OCI-LY3 (cell line): ENCODE measurements around the gene C14orf39.

ENCODE experiments used
- H2AFZ ChIP-seq: fragments of 200-600, 300-600 bp; shearing (Covaris generic); 2 replicates; pipeline ENCODE4 v1.6.0; 2014; ENCODE audit warnings: antibody characterized with exemption, low read depth, low read length
- H3K27ac ChIP-seq: fragments of 200-600, 300-600 bp; sonication (generic); 2 replicates; pipeline ENCODE4 v1.5.1; 2014; ENCODE audit warnings: mild to moderate bottlenecking, low read length, moderate library complexity, mixed read lengths
- H3K27me3 ChIP-seq: fragments of 200-600, 300-600 bp; sonication (generic); 2 replicates; pipeline ENCODE4 v1.6.1; 2014; ENCODE audit warnings: low read depth, low read length, mixed read lengths
- H3K36me3 ChIP-seq: fragments of 200-600, 300-600 bp; sonication (generic); replicated peaks from 2 replicates; pipeline ENCODE3; 2014; ENCODE audit warnings: low read depth, low read length, mixed read lengths
- H3K4me1 ChIP-seq: fragments of 300-600, 200-600 bp; sonication (generic); 2 replicates; pipeline ENCODE4 v1.6.1; 2014; ENCODE audit warnings: low read length, mixed read lengths
- H3K4me2 ChIP-seq: fragments of 200-600, 300-600 bp; sonication (generic); 2 replicates; pipeline ENCODE4 v1.6.1; 2014; ENCODE audit warnings: low read length, mixed read lengths
- H3K4me3 ChIP-seq: fragments of 300-600, 200-600 bp; sonication (generic); 2 replicates; pipeline ENCODE4 v1.5.1; 2014; ENCODE audit warnings: antibody characterized with exemption, mild to moderate bottlenecking, low read length, moderate library complexity
- H3K79me2 ChIP-seq: fragments of 300-600, 200-600 bp; shearing (Covaris generic); 2 replicates; pipeline ENCODE4 v1.6.1; 2014; ENCODE audit warnings: mild to moderate bottlenecking, low read length, mixed read lengths
- H3K9ac ChIP-seq: fragments of 300-600, 200-600 bp; shearing (Covaris generic); 2 replicates; pipeline ENCODE4 v1.6.0; 2014; ENCODE audit warnings: mild to moderate bottlenecking, low read length, moderate library complexity
- H3K9me3 ChIP-seq: fragments of 200-600, 300-600 bp; shearing (Covaris generic); 2 replicates; pipeline ENCODE4 v1.6.1; 2014; ENCODE audit warnings: low read length, mixed read lengths; ENCODE audit not compliant: insufficient read depth
- H4K20me1 ChIP-seq: fragments of 200-600, 300-600 bp; sonication (generic); 2 replicates; pipeline ENCODE4 v1.6.1; 2016; ENCODE audit warnings: low read length, mixed read lengths; ENCODE audit not compliant: insufficient read depth
- CTCF ChIP-seq: fragments of 200-600, 300-600 bp; sonication (generic); IDR thresholded peaks from 2 replicates; pipeline ENCODE4 v1.5.1; 2014; ENCODE audit warnings: antibody characterized with exemption, low read length, low read depth
- EZH2phosphoT487 ChIP-seq: fragments of 200-600 bp; shearing (Covaris generic); IDR thresholded peaks from 2 replicates; pipeline ENCODE4 v1.6.1; 2018; ENCODE audit warnings: antibody characterized with exemption, mixed run types, low read depth

Gene C14orf39

GRCh38 chr14:60506010-60506409 lies 20.1 kb upstream of the C14orf39 start:
- Histone ChIP-seq H3K36me3 (no peaks in the 10 kb centered on the region), H3K79me2 (no peaks in the 10 kb centered on the region), H3K9me3 (no peaks in the 10 kb centered on the region), H3K27me3 (peaks cover 17% of the 10 kb centered on the region), H3K4me1 (no peaks in the 10 kb centered on the region), H3K4me3 (no peak overlapping the region), H3K4me2 (no peak overlapping the region), H4K20me1 (no peaks in the 10 kb centered on the region), H3K27ac (no peak overlapping the region), H2AFZ (no peak overlapping the region), H3K9ac (no peak overlapping the region)
- TF ChIP-seq EZH2phosphoT487 (no peak), CTCF (no peak)

- H3K27me3 ChIP-seq, result peaks cover 17% of the 10 kb centered on the region
Measured at GRCh38 chr14:60505448-60505847, 19.6 kb upstream of the C14orf39 start.

GRCh38 chr14:60502541-60502940 lies 16.7 kb upstream of the C14orf39 start:
- H3K4me1 ChIP-seq, result no peaks in the 10 kb centered on the region
- no peaks in the 10 kb centered on the region for H3K79me2 ChIP-seq
- no peak overlapping the region for H3K4me2 ChIP-seq
- H3K36me3 ChIP-seq, result no peaks in the 10 kb centered on the region
- no peaks in the 10 kb centered on the region for H4K20me1 ChIP-seq
- no peaks in the 10 kb centered on the region for H3K9me3 ChIP-seq
- no peak overlapping the region for H3K9ac ChIP-seq
- no peak overlapping the region for H2AFZ ChIP-seq
- no peak overlapping the region for H3K27ac ChIP-seq
- no peak overlapping the region for H3K4me3 ChIP-seq
- peaks cover 17% of the 10 kb centered on the region for H3K27me3 ChIP-seq
- TF ChIP-seq CTCF (no peak), EZH2phosphoT487 (no peak)

More at GRCh38 chr14:60505448-60505847, 19.6 kb upstream of the C14orf39 start:
- TF ChIP-seq CTCF, result no peak
- Histone ChIP-seq H3K9me3 (no peaks in the 10 kb centered on the region), H3K9ac (no peak overlapping the region), H3K4me3 (no peak overlapping the region), H3K4me2 (no peak overlapping the region), H3K4me1 (no peaks in the 10 kb centered on the region), H4K20me1 (no peaks in the 10 kb centered on the region), H3K79me2 (no peaks in the 10 kb centered on the region), H3K36me3 (no peaks in the 10 kb centered on the region), H2AFZ (no peak overlapping the region), H3K27ac (no peak overlapping the region)

GRCh38 chr14:60495946-60496345 lies 10.1 kb upstream of the C14orf39 start:
- no peaks in the 10 kb centered on the region for H3K79me2 ChIP-seq
- H2AFZ ChIP-seq, result no peak overlapping the region
- H3K36me3 ChIP-seq, result no peaks in the 10 kb centered on the region
- TF ChIP-seq CTCF (no peak), EZH2phosphoT487 (no peak)
- no peak overlapping the region for H3K4me2 ChIP-seq
- no peak overlapping the region for H3K27ac ChIP-seq
- H3K9me3 ChIP-seq, result no peaks in the 10 kb centered on the region
- peaks cover 2% of the 10 kb centered on the region; the same call in 1 of the 2 replicates for H3K27me3 ChIP-seq
- peaks cover 3% of the 10 kb centered on the region; the same call in 1 of the 2 replicates for H3K4me1 ChIP-seq
- H3K4me3 ChIP-seq, result no peak overlapping the region
- H4K20me1 ChIP-seq, result no peaks in the 10 kb centered on the region
- H3K9ac ChIP-seq, result no peak overlapping the region
